ENCODE measurements around the gene CWC15.

Gene CWC15

GRCh38 chr11:94912806-94913205, 60.5 kb downstream of the CWC15 start:
- DNase-seq (ENCODE audit: low read depth), result no peak

Measured in stimulated activated CD8-positive, alpha-beta memory T cell treated with anti-CD3 and anti-CD28 coated beads, Interleukin-4, amount 100 ng/mL, for 24 hours (primary cell).